ENCODE results near the gene NAALADL2.

The NAALADL2 gene

GRCh38 chr3:175433026-175433674 lies 574.0 kb downstream of the NAALADL2 start:
- TF ChIP-seq CTCF (IDR thresholded peaks at IDR 0.05), result no peak
- no peak for TF ChIP-seq ZFX (IDR thresholded peaks at IDR 0.05; ENCODE audit: borderline replicate concordance)
- no peak overlapping the region for H3K27ac ChIP-seq

GRCh38 chr3:175434561-175434960 lies 575.4 kb downstream of the NAALADL2 start:
- no peak overlapping the region for H3K27ac ChIP-seq
- no peak for TF ChIP-seq CTCF (IDR thresholded peaks at IDR 0.05)
- no peak for TF ChIP-seq ZFX (IDR thresholded peaks at IDR 0.05; ENCODE audit: borderline replicate concordance)

GRCh38 chr3:175443682-175444081 lies 584.5 kb downstream of the NAALADL2 start:
- H3K27ac ChIP-seq, result no peak overlapping the region
- TF ChIP-seq CTCF (IDR thresholded peaks at IDR 0.05) (no peak), ZFX (IDR thresholded peaks at IDR 0.05; ENCODE audit: borderline replicate concordance) (no peak)

GRCh38 chr3:175445741-175446140 lies 586.6 kb downstream of the NAALADL2 start:
- no peak for TF ChIP-seq ZFX (IDR thresholded peaks at IDR 0.05; ENCODE audit: borderline replicate concordance)
- TF ChIP-seq CTCF (IDR thresholded peaks at IDR 0.05), result no peak
- H3K27ac ChIP-seq, result no peak overlapping the region

GRCh38 chr3:175447521-175447920 lies 588.4 kb downstream of the NAALADL2 start:
- H3K27ac ChIP-seq, result no peak overlapping the region
- no peak for TF ChIP-seq ZFX (IDR thresholded peaks at IDR 0.05; ENCODE audit: borderline replicate concordance)
- TF ChIP-seq CTCF (IDR thresholded peaks at IDR 0.05), result no peak

- TF ChIP-seq CTCF (IDR thresholded peaks at IDR 0.05) (no peak), ZFX (IDR thresholded peaks at IDR 0.05; ENCODE audit: borderline replicate concordance) (no peak)
- H3K27ac ChIP-seq, result no peak overlapping the region
Observed at GRCh38 chr3:175453361-175453760, 594.2 kb downstream of the NAALADL2 start.

GRCh38 chr3:175456466-175456865 lies 597.3 kb downstream of the NAALADL2 start:
- TF ChIP-seq CTCF (IDR thresholded peaks at IDR 0.05) (no peak), ZFX (IDR thresholded peaks at IDR 0.05; ENCODE audit: borderline replicate concordance) (no peak)
- H3K27ac ChIP-seq, result no peak overlapping the region
